ENCODE measurements around the gene E4F1. TPM values are rescaled to one million over a fixed set of nuclear protein-coding genes. Genes with fewer than 3 reads are reported as not detected.

The E4F1 gene
- total and polyA plus RNA-seq, 8 donors: 8.7 to 48.4 (median 9.9) TPM

DNA sequence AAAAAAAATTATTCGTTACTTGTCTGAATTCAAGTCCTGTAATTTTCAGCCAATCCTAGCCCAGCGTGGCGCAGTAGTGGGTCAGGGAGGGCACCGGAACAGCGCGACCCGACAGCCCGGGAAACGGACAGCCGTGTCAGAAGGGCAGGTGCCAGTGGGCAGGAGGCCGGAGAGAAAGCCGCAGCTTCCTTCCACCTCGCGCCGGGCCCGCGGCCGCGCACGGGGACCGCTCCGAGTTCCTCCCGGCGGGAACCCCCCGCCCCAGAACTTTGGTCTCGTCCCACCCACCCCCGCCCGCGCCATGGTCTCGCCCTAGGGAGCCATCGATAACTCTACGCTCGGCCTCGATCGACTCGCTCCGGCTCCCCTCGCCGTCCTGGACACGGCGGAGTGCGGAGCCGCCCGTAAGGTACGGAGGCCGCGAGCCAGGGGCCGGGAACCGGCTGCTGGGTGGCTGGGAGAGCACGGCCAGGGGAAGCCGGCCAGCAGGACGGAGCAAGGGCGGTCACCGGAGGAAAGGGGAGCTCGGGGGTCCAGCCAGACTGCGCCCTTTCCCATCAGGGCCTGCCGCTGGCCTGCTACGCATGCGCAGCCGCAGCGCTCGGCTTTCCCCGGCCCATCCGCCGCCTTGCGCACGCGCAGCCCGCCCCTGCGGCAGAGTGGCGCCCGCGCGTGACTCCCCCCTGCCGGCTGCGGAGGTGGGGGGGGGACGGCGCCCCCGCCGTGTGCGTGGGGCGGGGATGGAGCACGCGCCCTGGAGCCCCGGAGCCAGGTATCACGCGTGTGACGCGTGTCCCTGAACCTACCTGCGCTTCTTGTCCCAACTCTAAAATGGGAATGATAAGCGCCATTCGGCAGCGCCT is 18.1 kb upstream of the E4F1 start, which contains the start of gene MLST8:
MLST8 (plus strand) TSS at position 351 of the 863 bp plus-strand sequence. CDS start 632 bp downstream, outside the sequence.
- TF ChIP-seq, protein P1, sequence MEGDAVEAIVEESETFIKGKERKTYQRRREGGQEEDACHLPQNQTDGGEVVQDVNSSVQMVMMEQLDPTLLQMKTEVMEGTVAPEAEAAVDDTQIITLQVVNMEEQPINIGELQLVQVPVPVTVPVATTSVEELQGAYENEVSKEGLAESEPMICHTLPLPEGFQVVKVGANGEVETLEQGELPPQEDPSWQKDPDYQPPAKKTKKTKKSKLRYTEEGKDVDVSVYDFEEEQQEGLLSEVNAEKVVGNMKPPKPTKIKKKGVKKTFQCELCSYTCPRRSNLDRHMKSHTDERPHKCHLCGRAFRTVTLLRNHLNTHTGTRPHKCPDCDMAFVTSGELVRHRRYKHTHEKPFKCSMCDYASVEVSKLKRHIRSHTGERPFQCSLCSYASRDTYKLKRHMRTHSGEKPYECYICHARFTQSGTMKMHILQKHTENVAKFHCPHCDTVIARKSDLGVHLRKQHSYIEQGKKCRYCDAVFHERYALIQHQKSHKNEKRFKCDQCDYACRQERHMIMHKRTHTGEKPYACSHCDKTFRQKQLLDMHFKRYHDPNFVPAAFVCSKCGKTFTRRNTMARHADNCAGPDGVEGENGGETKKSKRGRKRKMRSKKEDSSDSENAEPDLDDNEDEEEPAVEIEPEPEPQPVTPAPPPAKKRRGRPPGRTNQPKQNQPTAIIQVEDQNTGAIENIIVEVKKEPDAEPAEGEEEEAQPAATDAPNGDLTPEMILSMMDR (IDR thresholded peaks at IDR 0.05): no peak
- peaks cover 0 to 8% (median 0%) of the 10 kb centered on the region in 3 donors for H3K4me1 ChIP-seq
- 0 to 1% methylated on average over 63 to 93 of the region's 93 CpGs for WGBS, 2 donors
- intact Hi-C loops (cut with DNase I): no loop called here
- DNase-seq (peak; percentile 81 to 95 (median 88)), FAIRE-seq (no peak), ATAC-seq (peak; percentile 91 to 96 (median 94))
- peak within 1 kb of the TSS; percentile 65 to 93 (median 85) for H3K4me3 ChIP-seq
- no peaks in the 10 kb centered on the region for H3K27me3 ChIP-seq
- no peaks in the 10 kb centered on the region for H3K9me3 ChIP-seq
- peaks cover 0 to 23% (median 5%) of the 10 kb centered on the region in 3 donors for H3K36me3 ChIP-seq
- peak within 1 kb of the TSS; percentile 90 to 95 (median 94) for H3K27ac ChIP-seq

DNA sequence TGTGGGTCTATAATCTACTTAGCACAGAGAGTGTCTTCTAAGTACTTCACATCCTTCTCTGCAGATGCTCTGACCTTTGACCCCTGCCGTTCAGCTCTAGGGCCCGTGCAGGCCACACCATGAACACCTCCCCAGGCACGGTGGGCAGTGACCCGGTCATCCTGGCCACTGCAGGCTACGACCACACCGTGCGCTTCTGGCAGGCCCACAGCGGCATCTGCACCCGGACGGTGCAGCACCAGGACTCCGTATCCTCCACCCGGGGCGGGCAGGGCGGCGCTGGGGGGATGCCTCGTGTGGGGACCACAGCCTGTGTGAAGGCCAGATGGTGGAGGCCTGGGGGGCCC is 17.5 kb upstream of the E4F1 start:
- TF ChIP-seq, protein P1 (IDR thresholded peaks at IDR 0.05): no peak
- no peaks in the 10 kb centered on the region for H3K27me3 ChIP-seq
- peak; percentile 5 to 16 (median 11) for ATAC-seq
- peak overlapping the region; percentile 90 to 95 (median 94) for H3K27ac ChIP-seq
- peaks cover 0 to 8% (median 0%) of the 10 kb centered on the region in 3 donors for H3K4me1 ChIP-seq
- FAIRE-seq: no peak
- peaks cover 0 to 23% (median 5%) of the 10 kb centered on the region in 3 donors for H3K36me3 ChIP-seq
- H3K9me3 ChIP-seq: no peaks in the 10 kb centered on the region
- intact Hi-C loops (cut with DNase I): no loop called here
- WGBS, 2 donors: 6 to 8% methylated on average over 16 of the region's 16 CpGs
- DNase-seq: peak in 3 of 6 donors; percentile 49 to 87 (median 67)
- peak overlapping the region; percentile 65 to 93 (median 85) for H3K4me3 ChIP-seq

DNA sequence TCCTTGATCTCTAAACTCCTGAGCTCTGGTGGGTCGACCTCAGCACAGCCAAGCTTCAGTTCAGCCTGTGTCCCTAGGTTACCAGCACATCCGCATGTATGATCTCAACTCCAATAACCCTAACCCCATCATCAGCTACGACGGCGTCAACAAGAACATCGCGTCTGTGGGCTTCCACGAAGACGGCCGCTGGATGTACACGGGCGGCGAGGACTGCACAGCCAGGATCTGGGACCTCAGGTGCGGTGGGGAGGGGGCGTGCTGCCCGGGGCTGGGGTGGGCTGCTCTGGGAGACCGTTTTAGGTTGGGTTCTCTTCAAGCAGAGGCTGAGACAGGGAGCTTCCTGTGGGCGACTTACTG is 17.0 kb upstream of the E4F1 start:
- Histone ChIP-seq H3K9me3 (no peaks in the 10 kb centered on the region), H3K4me3 (peak overlapping the region in 3 of 4 donors; percentile 83 to 93 (median 87)), H3K36me3 (peaks cover 0 to 23% (median 5%) of the 10 kb centered on the region in 3 donors), H3K4me1 (peaks cover 0 to 8% (median 0%) of the 10 kb centered on the region in 3 donors), H3K27me3 (no peaks in the 10 kb centered on the region), H3K27ac (no peak overlapping the region)
- intact Hi-C loops (cut with DNase I): no loop called here
- TF ChIP-seq, protein P1 (IDR thresholded peaks at IDR 0.05): no peak
- WGBS, 2 donors: 69 to 77% methylated on average over 18 of the region's 18 CpGs
- DNase-seq (peak in 1 of 6 donors; percentile 69), FAIRE-seq (no peak), ATAC-seq (no peak)

DNA sequence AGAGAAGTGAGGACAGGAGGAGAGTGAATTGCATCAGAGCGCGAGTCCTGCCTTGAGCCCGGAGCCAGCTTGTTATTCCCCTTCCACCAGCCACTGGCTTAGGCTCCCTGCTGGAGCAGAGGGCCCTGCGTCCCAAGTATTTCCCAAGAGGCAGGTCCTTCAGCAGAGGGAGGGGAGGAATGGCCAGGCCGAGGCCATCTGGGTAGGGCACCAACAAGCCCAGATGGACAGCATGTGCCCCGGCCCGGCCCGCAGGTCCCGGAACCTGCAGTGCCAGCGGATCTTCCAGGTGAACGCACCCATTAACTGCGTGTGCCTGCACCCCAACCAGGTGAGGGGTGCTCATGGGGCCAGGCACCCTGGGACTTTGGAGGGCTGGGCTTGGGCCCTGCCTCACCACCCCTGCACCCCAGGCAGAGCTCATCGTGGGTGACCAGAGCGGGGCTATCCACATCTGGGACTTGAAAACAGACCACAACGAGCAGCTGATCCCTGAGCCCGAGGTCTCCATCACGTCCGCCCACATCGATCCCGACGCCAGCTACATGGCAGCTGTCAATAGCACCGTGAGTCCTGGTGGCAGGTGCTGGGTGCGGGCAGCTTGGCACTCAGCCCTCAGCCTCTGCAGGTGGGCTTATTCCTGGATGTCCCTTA is 16.5 kb upstream of the E4F1 start:
- no peak overlapping the region for H3K27ac ChIP-seq
- intact Hi-C loops (cut with DNase I): no loop called here
- ATAC-seq (no peak), DNase-seq (peak in 2 of 6 donors; percentile 50 to 82), FAIRE-seq (no peak)
- H3K4me1 ChIP-seq: peaks cover 0 to 8% (median 0%) of the 10 kb centered on the region in 3 donors
- no peaks in the 10 kb centered on the region for H3K27me3 ChIP-seq
- WGBS, 2 donors: 89 to 90% methylated on average over 23 of the region's 23 CpGs
- TF ChIP-seq, protein P1 (IDR thresholded peaks at IDR 0.05): no peak
- H3K9me3 ChIP-seq: no peaks in the 10 kb centered on the region
- no peak overlapping the region for H3K4me3 ChIP-seq
- peaks cover 0 to 23% (median 5%) of the 10 kb centered on the region in 3 donors for H3K36me3 ChIP-seq

All from pancreas (tissue), 10 donors.